RWPE2 (cell line): ENCODE results near the gene NIPAL3.

Experiments
- ATAC-seq: fragments of 200-7000 bp; cut with Tn5 transposase; 3 replicates; pipeline ENCODE4 v1.9.1; 2021; ENCODE audit warnings: low read depth
- DNase-seq: peaks from one replicate; pipeline ENCODE4 v3.0.0-alpha.2; 2020; ENCODE audit warnings: low spot score
- H3K27ac ChIP-seq: fragments of 450-650 bp; 2 replicates; pipeline ENCODE4 v1.5.1; 2017; ENCODE audit warnings: mild to moderate bottlenecking; ENCODE audit not compliant: poor library complexity, severe bottlenecking
- H3K27me3 ChIP-seq: fragments of 250-450 bp; sonication (Bioruptor Pico); 2 replicates; pipeline ENCODE4 v1.5.1; 2021; ENCODE audit warnings: mild to moderate bottlenecking, moderate library complexity; ENCODE audit not compliant: insufficient read depth, poor library complexity, severe bottlenecking
- H3K36me3 ChIP-seq: fragments of 250-450 bp; sonication (Bioruptor Pico); 2 replicates; pipeline ENCODE4 v1.5.1; 2020; ENCODE audit warnings: low read depth, mild to moderate bottlenecking, moderate library complexity
- H3K4me1 ChIP-seq: fragments of 250-450 bp; sonication (Bioruptor Pico); 2 replicates; pipeline ENCODE4 v1.5.1; 2021; ENCODE audit warnings: mild to moderate bottlenecking, moderate library complexity; ENCODE audit not compliant: insufficient read depth, poor library complexity, severe bottlenecking
- H3K4me3 ChIP-seq: fragments of 250-450 bp; sonication (Bioruptor Pico); 2 replicates; pipeline ENCODE4 v1.5.1; 2021; ENCODE audit warnings: mild to moderate bottlenecking, moderate library complexity; ENCODE audit not compliant: severe bottlenecking
- H3K9me3 ChIP-seq: fragments of 250-450 bp; sonication (Bioruptor Pico); 2 replicates; pipeline ENCODE4 v1.5.1; 2021; ENCODE audit warnings: mild to moderate bottlenecking, moderate library complexity; ENCODE audit not compliant: severe bottlenecking
- TF ChIP-seq, protein P1 (sequence below): fragments of 450-650 bp; IDR thresholded peaks from one replicate; pipeline ENCODE4 v1.5.1; 2017; ENCODE audit warnings: mild to moderate bottlenecking, moderate library complexity; ENCODE audit not compliant: poor library complexity, severe bottlenecking

The NIPAL3 gene

DNA sequence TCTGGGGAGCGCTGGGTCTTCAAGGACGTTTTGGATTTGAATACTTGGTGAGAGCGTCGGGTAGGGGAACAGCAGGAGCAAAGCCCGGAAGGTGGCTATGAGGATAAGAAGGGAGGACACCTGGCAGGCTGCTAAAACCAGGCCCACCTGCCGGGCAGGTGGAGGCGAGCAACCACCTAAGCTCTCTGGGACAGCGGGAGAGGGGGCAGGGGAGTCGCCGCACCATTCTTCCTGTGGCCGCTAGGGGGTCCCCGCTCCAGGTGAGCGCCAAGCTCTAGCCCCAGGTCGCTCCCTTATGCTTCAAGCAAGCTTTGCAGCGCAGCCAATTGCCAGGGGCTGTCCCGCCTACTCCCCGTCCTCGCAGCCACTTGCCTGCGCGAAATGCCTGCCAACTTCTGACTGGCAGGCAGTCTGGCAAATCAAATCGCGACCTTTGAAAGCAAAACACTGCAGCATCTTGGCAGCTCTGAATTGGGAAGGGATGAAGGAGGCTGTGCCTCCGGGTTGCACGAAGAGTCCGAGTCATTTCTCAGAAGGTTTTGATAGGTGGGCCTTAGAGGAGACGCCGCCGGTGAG lies at the start of gene NIPAL3:
Gene NIPAL3, plus strand, starts transcription at position 469 of the 576 bp plus-strand sequence. CDS start 3,746 bp downstream, outside the sequence.
- ATAC-seq, result peak; percentile 75
- Histone ChIP-seq H3K9me3 (no peaks in the 10 kb centered on the region), H3K27me3 (no peaks in the 10 kb centered on the region), H3K27ac (peak within 1 kb of the TSS; percentile 98), H3K36me3 (peaks cover 16% of the 10 kb centered on the region), H3K4me3 (peak within 1 kb of the TSS; percentile 52), H3K4me1 (peaks cover 48% of the 10 kb centered on the region)
- TF ChIP-seq, protein P1, sequence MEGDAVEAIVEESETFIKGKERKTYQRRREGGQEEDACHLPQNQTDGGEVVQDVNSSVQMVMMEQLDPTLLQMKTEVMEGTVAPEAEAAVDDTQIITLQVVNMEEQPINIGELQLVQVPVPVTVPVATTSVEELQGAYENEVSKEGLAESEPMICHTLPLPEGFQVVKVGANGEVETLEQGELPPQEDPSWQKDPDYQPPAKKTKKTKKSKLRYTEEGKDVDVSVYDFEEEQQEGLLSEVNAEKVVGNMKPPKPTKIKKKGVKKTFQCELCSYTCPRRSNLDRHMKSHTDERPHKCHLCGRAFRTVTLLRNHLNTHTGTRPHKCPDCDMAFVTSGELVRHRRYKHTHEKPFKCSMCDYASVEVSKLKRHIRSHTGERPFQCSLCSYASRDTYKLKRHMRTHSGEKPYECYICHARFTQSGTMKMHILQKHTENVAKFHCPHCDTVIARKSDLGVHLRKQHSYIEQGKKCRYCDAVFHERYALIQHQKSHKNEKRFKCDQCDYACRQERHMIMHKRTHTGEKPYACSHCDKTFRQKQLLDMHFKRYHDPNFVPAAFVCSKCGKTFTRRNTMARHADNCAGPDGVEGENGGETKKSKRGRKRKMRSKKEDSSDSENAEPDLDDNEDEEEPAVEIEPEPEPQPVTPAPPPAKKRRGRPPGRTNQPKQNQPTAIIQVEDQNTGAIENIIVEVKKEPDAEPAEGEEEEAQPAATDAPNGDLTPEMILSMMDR, result peak; percentile 96
- DNase-seq, result peak; percentile 99

DNA sequence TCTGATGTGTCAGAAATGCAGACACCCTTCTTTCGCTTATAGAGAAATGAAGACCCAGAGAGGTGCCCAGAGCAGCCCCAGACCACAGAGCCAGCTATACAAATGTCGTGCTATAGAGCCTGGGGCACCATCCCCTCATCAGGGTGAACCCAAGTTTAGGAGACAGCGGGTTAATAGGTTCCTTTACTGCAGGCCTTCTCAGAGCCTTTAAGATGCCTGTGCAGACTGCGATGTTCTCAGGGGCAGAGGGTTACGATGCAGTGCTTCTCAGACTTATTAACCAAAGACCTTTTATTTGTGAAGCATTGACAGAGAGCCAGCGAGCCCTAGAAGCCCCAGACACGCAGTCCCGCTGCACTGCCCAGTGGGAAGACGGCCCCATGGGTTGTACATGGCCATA lies 48.9 kb upstream of the NIPAL3 start:
- ATAC-seq (no peak), DNase-seq (no peak)
- H3K36me3 ChIP-seq, result peaks cover 12% of the 10 kb centered on the region
- no peaks in the 10 kb centered on the region for H3K9me3 ChIP-seq
- peaks cover 34% of the 10 kb centered on the region for H3K4me1 ChIP-seq
- H3K4me3 ChIP-seq, result no peak overlapping the region
- TF ChIP-seq, protein P1, result no peak
- no peaks in the 10 kb centered on the region for H3K27me3 ChIP-seq
- H3K27ac ChIP-seq, result no peak overlapping the region

DNA sequence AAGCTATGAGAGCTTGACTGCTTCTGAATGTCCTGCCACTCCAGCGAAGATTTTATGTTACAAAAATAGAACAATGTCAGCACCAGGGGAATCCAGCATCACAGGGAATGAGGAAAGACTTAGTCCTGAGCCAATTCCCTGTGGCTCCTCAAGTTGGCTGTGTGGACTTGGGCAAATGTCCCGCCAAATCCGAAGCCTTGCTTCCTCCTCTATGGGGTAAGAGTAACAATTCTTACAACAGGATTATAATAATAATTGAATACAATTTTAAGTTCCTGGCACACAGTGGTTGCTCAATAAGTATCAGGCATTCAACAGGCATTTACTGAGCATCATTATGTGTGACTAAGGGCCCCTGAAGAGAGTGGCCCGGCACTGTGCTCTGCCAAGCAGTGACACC lies 46.4 kb upstream of the NIPAL3 start:
- Histone ChIP-seq H3K36me3 (peaks cover 12% of the 10 kb centered on the region), H3K27ac (no peak overlapping the region), H3K27me3 (no peaks in the 10 kb centered on the region), H3K9me3 (no peaks in the 10 kb centered on the region), H3K4me3 (no peak overlapping the region), H3K4me1 (peaks cover 16% of the 10 kb centered on the region)
- ATAC-seq (no peak), DNase-seq (no peak)
- TF ChIP-seq, protein P1, result no peak

DNA sequence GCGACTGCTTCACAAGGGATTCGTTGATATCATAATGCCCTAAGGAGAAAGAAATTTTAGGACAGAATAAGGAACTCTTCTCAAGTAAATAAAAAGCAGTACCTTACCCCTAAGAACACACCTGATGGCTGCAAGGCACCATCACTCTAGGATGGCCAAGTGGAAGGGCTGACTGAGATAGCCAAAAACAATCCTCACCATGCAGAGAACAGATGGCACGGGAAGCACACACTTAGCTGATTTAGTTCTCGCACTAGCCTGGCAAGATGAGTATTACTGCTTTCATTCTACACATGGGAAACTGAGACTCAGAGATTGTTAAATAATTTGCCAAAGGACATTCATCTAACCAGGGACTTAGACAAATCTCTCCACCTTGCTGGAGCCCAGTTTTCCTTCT lies 45.8 kb upstream of the NIPAL3 start:
- Histone ChIP-seq H3K9me3 (no peaks in the 10 kb centered on the region), H3K4me1 (peaks cover 16% of the 10 kb centered on the region), H3K36me3 (peaks cover 12% of the 10 kb centered on the region), H3K27ac (no peak overlapping the region), H3K27me3 (no peaks in the 10 kb centered on the region), H3K4me3 (no peak overlapping the region)
- ATAC-seq (no peak), DNase-seq (no peak)
- TF ChIP-seq, protein P1, result no peak

DNA sequence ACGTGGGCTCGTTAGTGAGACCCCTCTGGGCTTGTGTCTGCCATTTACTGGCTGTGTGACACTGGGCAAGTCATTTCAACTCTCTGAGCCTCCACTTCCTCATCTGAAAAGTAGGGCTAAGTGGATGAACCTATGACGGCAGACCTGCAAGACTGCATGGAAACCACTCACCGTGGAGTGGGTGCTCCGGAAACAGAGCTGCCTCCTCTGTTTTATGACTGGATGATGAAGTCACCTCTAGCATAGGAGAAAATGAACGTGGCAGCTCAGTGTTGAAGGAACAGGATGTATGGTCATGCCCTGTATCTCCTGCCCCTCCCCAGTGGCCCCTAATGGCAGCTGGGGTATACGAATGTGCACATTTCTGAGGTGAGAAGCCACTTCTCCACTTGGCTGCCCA lies 42.6 kb upstream of the NIPAL3 start:
- TF ChIP-seq, protein P1, result no peak
- Histone ChIP-seq H3K9me3 (no peaks in the 10 kb centered on the region), H3K27me3 (no peaks in the 10 kb centered on the region), H3K4me1 (peaks cover 24% of the 10 kb centered on the region), H3K4me3 (no peak overlapping the region), H3K36me3 (peaks cover 17% of the 10 kb centered on the region), H3K27ac (peak overlapping the region; percentile 99)
- DNase-seq (peak; percentile 20), ATAC-seq (no peak)
